HG03520 (cell line): ENCODE measurements around the gene HSBP1L1.

Experiments
- ATAC-seq: cut with Tn5 transposase; IDR thresholded peaks from one replicate; pipeline ENCODE4 v1.9.1; 2021; ENCODE audit warnings: mild to moderate bottlenecking, moderate library complexity; ENCODE audit not compliant: unreplicated experiment

HSBP1L1 gene

DNA sequence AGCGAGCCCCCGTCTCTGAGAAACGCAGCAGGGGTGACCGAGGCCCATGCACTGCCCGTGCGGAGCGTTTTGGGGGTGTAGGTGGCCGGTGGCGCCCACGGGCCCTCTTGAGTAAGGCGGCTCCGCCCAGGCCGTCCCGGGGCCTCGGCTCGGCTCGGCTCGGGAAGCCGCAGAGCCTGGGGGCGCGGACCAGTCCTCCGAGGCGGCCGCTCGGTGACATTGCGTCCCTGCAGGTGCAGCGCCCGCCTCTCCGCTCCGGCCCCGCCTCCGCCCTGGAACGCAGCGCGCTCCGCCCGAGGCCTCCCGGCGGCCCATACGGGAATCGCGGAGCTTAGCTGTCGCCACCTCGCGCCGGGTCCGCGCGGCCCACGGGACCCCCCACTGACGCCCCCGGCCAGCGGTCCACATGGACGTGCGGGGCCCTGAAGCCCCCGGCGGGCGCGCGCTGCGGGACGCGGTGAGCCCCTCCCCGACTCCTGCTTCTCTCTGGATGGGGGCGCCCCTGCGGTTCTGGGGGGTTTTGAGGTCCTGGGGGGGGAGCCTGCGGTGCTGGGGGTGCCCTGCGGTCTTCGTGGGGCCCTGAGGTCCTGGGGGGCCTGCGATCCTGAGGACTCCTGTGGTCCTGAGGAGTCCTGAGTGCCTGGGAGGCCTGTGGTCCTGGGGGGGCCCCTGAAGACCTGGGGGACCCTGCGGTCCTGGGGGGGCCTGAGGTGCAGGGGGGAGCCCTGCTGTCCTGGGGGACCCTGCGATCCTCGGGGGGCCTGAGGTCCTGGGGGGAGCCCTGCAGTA is at the start of gene HSBP1L1:
Gene HSBP1L1 (plus strand): TSS at position 314 of the 789 bp plus-strand sequence. CDS start 93 bp downstream, at position 407.
- peak; percentile 46 for ATAC-seq

DNA sequence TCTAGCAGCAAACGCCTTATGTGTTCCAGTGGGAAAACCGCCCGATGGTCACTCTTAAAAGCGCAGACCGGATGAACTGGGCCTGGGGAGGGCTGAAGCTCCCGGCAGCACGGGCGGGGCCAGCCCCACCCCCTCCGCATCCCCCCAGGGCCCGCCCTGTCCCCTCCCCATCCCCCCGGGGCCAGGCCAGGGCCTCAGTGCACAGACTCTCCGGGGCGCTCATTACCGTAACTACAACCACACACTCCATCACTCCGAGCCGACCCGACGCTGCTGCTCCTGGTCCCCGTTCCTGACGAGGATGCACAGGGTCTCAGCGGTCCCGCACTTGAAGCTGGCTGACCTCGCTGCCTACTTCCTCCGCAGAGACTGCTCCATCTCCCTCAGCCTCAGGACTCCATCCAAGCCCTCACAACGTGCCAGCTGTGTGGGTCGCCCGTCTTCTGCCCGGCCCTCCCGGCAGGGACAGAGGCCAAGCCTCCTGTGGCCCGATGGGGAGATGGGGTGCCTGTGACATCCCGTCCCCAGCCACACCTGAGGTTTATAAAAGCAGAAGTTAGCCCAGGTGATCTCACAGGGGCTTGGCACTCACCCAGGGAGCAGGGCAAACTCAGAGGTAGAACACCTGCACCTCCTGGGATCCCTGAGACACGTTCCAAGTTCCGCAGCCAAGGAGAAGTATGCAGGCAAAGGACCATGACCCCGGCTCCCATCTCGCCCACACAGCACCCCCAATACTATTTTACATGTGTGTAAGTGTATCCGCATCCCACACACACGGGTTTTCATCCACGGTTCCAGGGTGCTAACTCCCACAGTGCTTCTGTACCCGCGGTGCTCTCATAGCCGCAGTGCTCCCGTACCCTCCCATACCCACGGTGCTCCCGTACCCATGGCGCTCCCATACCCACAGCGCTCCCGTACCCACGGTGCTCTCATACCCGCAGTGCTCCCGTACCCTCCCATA is 49.0 kb upstream of the HSBP1L1 start:
- ATAC-seq, result no peak

DNA sequence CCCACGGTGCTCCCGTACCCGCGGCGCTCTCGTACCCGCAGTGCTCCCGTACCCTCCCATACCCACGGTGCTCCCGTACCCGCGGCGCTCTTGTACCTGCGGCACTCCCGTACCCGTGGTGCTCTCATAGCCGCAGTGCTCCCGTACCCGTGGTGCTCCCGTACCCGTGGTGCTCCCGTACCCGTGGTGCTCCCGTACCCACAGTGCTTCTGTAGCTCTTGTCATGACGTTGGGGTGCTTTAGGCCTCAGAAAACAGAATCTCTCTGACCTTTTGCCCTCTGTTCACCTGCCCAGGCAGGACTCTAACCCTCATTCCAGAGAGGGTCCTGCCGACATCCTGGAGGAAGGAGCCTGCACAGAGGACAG is 48.3 kb upstream of the HSBP1L1 start:
- no peak for ATAC-seq

DNA sequence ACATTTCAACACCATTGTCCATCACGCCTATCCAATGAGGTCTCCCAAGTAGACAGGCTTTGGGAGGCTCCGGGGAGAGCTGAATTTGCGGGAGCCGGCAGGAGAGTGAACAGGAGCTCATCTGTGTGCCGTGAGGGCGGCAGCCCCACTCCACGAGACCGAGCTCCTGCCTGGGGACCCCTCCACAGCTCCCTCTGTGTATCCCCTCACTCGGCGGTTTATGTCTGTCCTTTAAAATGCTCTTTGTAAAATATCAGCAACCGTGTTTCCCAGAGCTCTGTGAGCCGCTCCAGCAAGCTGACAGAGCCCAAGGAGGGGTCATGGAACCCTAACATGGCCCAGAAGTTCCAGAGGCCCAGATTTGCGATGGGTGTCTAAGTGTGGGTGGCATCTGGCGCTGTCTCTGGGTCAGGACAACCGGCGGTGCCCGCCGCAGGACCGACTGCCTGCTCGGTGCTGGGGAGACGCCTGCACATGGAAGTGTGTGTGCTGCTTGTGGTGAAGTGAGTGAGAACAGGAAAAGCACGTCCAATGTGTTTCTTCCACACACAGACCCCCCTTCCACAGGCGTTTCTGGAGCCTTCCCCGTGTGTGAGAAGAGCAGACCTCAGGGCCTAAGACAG is 47.8 kb upstream of the HSBP1L1 start:
- no peak for ATAC-seq

DNA sequence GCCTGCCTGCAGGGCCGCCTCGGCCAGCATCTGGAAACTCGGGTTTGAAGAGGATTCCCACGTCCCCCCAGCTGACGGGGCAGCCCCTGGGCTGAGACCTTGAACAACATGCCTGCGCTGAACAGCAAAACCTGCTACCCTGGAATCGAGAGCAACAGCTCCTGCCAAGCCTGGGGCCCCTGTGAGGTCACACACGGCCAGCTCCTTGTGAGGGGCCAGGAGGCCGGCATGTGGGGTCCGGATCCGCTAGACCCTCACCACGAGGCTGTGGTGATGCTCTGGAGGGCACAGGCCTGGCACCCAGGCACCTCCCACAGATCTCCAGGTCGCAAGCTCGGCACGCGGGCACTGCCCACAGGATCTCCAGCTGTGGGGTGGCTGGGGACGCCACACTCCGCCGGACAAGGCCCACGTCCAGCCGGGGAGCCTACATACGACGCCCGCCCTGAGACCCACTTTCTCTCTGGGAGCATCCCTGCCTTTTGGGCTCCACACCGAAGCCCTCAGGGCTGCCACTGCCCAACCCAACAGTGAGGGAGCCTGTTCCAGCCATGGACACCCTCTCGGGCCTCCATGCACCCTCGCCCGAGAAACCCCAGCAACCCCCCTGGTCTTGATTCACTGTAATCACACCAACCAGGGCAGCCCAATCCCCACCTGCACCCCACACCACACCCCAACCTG is 47.1 kb upstream of the HSBP1L1 start:
- ATAC-seq, result no peak

DNA sequence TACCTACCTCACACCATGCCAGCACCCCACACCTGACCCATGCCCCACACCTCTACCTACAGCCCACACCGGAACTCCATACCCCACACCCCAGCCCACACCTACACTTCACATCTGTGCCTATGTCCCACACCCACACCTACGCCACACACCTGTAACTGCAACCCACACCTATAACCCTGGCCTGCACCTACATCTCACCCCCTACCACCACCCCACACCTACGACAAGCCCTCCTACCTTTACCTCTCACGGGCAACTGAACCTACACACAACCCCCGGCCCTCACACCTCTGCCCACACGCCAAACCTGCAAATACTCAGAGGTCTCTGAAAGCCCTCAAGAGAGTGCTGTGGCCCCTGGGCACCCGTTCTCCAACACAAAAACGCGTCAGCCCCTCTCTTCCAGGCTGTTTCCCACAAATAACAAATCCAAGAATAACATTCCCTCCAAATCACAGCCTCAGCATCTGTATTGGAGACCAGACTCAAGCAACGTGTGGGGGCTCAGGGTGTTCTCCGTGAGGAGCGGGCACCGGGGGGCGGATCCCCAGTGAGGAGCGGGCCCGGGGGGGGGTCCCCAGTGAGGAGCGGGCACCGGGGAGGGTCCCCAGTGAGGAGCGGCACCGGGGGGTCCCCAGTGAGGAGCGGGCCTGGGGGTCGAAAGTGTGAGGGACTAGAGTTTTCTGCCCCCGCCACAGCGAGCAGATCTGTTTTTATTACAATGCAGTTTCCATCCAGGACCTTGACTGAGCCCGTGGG is 46.4 kb upstream of the HSBP1L1 start:
- no peak for ATAC-seq

DNA sequence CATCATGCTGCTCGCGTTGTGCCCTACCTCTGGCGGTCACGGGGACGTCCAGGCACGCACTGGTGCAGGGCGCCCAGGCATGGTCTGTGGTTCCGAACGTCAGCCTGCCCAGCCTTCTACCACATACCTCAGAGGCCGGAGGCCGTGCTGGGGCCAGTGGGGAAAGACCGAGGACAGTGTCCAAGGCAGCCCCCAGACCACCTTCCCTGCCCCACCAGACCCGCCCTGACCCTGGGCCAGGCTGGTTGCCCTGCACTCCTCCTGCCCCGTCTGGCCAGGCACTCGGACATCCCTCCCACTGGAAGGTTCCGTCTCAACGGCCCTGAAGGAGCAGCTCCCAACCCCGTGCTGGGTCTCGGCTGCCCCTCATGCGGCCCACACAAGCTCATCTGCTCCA is 45.8 kb upstream of the HSBP1L1 start:
- no peak for ATAC-seq

DNA sequence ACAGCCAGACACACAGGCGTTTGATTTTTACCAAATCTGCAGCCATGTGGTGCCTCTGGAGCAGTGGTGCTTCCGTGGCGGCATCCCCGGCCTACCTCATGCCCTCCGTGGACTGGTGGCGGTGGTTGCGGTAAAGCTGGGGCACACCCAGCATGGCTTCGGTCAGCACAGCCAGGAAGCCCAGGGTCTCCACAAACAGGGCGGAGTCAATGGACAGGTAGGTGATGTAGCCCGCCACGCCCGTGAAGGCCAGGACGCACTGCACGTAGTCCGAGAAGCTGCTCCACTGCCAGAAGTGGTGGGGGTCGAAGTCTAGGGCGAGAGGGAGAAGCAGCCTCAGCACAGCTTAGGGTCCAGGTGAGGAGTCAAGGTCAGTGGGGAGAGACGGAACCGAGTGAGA is 45.4 kb upstream of the HSBP1L1 start:
- no peak for ATAC-seq

DNA sequence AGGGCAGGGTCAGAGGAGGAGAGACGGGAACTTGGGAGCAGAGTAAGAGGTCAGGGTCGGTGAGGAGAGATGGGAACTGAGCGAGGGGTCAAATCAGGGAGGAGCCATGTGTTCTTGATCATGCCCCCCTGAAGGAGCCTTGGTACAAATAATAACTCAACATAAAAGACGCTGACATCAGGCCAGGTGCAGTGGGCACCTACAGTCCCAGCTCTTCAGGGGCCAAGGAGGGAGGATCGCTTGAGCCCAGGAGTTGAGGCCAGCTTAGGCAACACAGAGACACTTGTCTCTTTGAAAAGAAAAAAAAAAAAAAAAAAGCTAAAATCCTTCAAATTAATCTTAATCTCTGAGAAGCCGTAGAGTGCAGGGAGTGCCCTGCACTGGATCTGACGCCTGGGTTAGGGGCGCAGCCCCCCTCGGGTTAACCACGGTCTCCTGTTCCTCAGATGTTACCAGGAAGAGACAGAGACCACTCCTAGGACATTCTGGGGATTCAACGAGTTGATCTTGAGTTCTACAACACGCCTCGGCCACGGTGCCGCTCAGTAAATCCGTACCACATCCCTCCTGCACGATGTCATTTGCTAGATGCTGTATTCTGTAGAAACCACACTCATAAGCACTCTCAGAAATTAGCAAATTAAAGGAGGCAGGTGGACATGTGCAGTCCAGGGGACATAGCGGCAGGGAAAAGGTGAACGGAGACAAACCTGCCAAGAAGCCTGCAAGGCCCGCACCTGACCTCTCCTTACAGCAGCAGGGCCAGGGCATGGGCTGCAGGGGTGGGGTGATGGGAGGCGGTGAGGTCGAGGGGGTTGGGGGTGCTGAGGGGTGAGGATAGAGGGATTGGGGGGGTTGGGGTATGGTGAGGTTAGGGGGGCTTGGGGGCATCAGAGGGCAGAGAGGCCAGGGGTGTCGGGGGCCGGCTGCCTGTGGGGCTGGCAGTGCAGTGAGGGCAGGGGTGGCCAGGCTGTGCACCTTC is 42.2 kb upstream of the HSBP1L1 start:
- ATAC-seq, result no peak

DNA sequence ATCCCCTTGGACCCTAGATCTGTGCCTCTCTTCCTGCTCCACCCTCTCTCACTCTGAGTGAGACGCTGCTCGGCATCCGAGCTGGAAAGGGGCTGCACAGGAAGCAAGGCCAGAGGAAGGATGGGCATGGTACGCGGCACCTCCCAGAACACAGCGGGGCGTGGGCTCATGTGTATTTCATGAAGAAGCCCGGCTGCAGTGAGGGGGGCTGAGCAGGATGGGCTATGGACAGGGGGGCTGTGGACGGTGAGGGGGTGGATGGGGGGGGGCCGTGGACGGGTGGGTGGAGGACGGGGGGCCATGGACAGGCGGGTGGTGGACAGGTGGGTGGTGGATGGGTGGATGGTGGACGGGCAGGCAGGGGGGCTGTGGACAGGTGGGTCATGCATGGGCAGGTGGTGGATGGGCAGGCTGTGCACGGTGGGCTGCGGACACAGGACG is 41.5 kb upstream of the HSBP1L1 start:
- no peak for ATAC-seq

DNA sequence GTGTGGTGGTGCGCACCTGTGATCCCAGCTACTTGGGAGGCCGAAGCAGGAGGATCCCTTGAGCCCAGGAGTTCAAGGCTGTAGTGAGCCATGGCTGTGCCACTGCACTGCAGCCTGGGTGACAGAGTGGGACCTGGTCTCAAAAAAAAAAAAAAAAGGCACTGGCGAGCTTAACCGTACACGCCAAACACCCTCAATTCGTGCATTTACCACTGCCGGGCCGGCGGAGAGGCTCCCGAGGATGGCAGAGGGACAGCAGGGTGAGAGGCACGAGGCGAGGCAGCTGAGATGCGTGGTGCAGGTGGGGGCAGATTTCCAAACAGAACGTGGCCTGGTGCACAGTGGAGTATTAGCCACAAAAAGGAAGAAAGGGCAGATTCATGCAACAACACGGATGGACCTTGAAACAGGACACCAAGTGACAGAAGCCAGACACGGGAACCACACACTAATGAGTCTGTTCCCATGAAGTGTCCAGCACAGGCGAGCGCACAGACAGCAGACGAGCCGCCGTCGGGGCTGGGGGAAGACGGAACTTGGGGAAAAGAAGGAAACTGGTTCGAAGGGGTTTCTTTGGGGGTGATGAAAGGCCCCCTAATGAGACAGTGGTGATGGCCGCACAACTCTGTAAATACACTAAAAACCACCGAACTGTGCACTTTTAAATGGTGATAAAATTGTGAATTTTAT is 40.4 kb upstream of the HSBP1L1 start:
- no peak for ATAC-seq

DNA sequence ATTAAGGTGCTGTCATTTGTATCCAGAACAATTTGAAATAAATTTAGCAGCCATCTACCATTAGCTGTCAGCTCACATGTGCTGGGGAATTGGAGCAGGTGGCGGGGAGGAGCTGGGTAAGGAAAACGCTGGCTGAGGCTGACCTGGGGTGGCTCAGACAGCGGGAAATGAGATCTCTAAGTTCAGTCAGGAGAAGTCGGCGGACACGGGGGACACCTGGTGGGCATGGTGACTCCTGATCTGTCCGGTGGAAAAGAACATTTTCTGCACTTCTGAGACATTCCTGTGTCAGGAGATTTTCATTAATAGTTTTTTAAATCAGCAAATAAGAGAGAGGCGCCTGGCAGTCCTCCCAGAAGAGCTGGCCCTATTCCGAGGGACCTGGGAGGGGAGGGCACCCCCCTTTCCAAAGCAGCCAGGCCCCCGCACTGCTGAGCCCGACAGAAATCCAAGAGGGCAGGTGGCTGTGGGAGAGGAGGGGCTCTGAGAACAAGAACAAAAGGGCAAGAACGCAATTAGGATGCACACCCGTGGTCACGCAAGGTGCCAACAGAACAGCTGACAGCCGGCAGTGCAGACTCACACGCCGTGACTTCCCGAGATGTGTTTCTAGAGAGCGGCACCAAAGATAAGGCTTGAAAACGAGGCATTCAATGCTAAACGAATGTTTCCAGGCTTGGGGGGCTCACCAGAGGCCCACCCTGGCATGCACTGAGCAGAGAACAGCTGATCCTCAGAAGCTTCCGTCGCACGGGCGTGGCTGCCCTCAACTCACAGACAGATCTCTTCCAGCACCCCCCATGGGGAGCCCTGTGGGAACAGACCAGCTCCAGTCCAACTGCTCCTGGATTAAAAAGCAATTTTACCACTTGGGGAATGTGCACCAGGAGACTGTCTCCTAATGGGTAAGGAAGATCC is 39.4 kb upstream of the HSBP1L1 start:
- ATAC-seq, result no peak

DNA sequence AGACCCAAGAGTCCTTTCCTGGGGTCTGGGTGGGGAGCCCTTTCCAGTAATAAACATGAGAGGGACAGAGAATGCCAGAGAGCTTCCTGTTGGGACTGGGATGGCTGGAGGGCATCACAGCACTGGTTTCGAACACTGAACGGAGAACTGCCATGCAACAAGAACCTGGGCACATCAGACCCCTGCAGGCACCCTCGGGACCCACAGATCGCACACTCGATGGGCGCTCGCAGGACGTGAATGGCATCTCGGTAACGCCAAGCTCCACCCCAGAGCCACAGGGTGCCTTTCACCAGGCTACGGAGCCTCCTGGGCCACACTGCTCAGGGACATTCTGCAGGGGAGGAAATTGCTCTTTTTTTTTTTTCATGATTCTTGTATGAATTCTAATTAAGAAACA is 38.1 kb upstream of the HSBP1L1 start:
- ATAC-seq, result no peak

DNA sequence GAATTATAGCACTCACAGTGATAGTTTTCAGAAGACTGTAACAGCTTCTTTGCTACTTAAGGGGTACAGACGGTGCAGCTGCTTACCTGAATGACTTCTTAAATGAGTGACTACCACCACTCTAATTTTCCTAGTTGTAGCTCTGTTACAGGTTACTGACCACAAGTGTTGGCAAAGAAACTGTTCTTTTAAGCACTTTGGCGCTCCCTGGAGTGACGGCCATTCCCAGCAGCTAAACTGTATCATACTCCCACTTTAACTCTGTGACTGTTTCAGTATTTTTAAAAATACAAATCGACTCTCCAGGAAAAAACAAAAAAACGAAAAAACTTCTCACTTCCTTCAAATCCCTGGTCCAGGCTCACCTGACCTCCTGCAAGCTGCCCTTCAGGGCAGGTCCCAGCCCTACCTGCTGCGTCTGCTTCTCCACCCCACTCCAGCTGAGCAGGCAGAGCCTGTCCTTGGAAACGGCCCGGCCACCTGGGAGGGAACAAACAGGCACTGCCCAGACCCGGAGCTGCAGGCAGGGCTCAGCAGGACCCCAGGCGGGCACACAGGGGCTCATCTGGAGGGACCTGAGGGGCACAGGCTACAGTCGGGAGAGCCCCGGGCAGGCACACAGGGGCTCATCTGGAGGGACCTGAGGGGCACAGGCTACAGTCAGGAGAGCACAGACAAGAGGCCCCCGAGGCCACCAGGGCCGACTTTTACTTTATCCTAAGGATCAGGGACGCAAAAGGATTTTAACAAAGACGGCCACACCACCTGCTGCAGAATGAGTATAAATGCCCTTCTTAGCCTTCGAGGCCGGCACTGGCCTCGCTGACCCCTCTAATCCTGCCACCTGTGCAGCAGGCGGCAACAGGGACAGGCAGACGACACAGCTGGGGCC is 37.5 kb upstream of the HSBP1L1 start:
- no peak for ATAC-seq

DNA sequence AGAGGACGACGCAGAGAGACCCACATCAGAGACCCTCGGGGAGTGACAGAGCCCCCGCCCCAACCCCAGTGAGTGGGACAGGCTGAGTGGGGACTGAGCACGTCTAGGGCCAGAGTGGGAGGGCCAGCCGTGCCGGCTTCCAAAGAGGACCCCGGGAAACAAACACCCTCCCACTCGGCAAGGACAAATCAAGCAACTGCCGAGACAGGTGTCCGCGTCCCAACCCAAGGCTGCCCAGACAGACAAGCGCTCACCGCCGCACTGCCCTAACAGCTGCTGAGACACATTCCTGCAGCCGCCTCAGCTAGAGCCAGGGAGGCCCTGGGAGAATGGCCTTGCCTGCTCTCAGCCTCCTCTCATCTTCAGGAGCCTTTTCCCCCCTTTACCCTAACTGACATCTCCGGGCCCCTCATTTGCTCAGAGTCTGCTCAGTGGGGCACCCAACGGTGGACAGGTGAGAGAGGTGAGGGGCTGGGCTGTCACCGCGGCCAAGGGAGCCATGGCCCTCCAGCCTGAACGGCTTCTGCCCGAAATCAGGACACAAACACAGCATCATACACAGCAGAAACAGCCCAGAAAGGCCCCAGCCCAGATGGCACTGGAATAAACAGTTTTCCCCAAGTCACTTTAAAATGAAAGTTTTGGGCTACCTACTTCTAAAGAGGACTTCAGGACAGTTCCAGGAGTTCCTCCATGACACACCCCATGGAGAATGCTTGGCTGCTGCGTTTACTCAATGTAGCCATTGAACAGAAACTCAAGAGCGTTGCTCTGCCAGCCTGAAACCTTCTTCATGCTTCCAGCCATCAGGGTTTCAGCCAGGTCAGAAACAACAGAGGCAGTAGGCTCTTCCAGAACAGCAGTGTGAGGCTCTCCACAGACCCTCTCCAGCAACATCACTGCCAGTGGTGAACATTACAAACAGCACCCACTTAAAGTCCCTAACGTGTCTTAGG is 36.6 kb upstream of the HSBP1L1 start:
- ATAC-seq, result no peak
